HAP-1 (cell line): ENCODE results near the gene PITPNC1.
"Not testable (repeated sequence)": the region's sequence is repeated elsewhere in the genome, so short reads cannot be mapped to it uniquely, and the experiment has no call there.

Source experiments
- DNase-seq, 2 experiments: peaks; one replicate each; pipeline ENCODE4 v3.0.0-alpha.2; 2016 to 2020; ENCODE audit warnings: low spot score in 2 of 2
- H3K27me3 ChIP-seq: fragments of 250-450 bp; sonication (Bioruptor Pico); 2 replicates; pipeline ENCODE4 v1.5.1; 2020; ENCODE audit warnings: low read depth, mild to moderate bottlenecking, moderate library complexity
- H3K36me3 ChIP-seq: fragments of 250-450 bp; sonication (Bioruptor Pico); replicated peaks from 2 replicates; pipeline ENCODE4 v1.5.1; 2020; ENCODE audit warnings: mild to moderate bottlenecking
- H3K4me1 ChIP-seq: fragments of 250-450 bp; sonication (Bioruptor Pico); 2 replicates; pipeline ENCODE4 v1.5.1; 2020; ENCODE audit warnings: mild to moderate bottlenecking
- H3K4me3 ChIP-seq: fragments of 250-450 bp; sonication (Bioruptor Pico); 2 replicates; pipeline ENCODE4 v1.5.1; 2020; ENCODE audit warnings: mild to moderate bottlenecking, moderate library complexity
- H3K9me3 ChIP-seq: fragments of 250-450 bp; sonication (Bioruptor Pico); 2 replicates; pipeline ENCODE4 v1.5.1; 2020; ENCODE audit warnings: mild to moderate bottlenecking, moderate library complexity
- in situ Hi-C: fragments of 300-500 bp; cut with MboI; formaldehyde crosslinking; loops from 3 replicates; pipeline ENCODE4 v1.14.3; 2020; ENCODE audit warnings: low sequenced_read_pairs, inconsistent platforms, mixed read lengths

Gene PITPNC1

GRCh38 chr17:67417507-67417906 is 40.4 kb downstream of the PITPNC1 start:
- Histone ChIP-seq H3K36me3 (no peaks in the 10 kb centered on the region; the same call in 1 of the 2 replicates), H3K9me3 (no peaks in the 10 kb centered on the region; the same call in 1 of the 2 replicates), H3K4me3 (no peak overlapping the region), H3K27me3 (no peaks in the 10 kb centered on the region), H3K4me1 (peaks cover 7% of the 10 kb centered on the region)
- DNase-seq, result no peak
- in situ Hi-C loops, result no loop called here

- Histone ChIP-seq H3K36me3 (no peaks in the 10 kb centered on the region; the same call in 1 of the 2 replicates), H3K4me3 (no peak overlapping the region), H3K27me3 (no peaks in the 10 kb centered on the region), H3K4me1 (peaks cover 33% of the 10 kb centered on the region), H3K9me3 (no peaks in the 10 kb centered on the region; the same call in 1 of the 2 replicates)
- in situ Hi-C loops, result no loop called here
- DNase-seq, result no peak
Observed at GRCh38 chr17:67420994-67421393, 43.9 kb downstream of the PITPNC1 start.

- Histone ChIP-seq H3K9me3 (no peaks in the 10 kb centered on the region; the same call in 1 of the 2 replicates), H3K36me3 (no peaks in the 10 kb centered on the region; the same call in 1 of the 2 replicates), H3K27me3 (no peaks in the 10 kb centered on the region), H3K4me3 (no peak overlapping the region), H3K4me1 (peaks cover 33% of the 10 kb centered on the region)
- in situ Hi-C loops, result no loop called here
- DNase-seq, result no peak
Observed at GRCh38 chr17:67421869-67422273, 44.8 kb downstream of the PITPNC1 start.

- H3K4me3 ChIP-seq, H3K36me3 ChIP-seq, in situ Hi-C loops, H3K9me3 ChIP-seq, H3K27me3 ChIP-seq, DNase-seq: not testable (repeated sequence)
- H3K4me1 ChIP-seq, result peaks cover 33% of the 10 kb centered on the region
Observed at GRCh38 chr17:67422296-67422695, 45.2 kb downstream of the PITPNC1 start.

GRCh38 chr17:67422897-67423296 is 45.8 kb downstream of the PITPNC1 start:
- Histone ChIP-seq H3K9me3 (no peaks in the 10 kb centered on the region; the same call in 1 of the 2 replicates), H3K36me3 (no peaks in the 10 kb centered on the region), H3K4me1 (peaks cover 30% of the 10 kb centered on the region), H3K27me3 (no peaks in the 10 kb centered on the region), H3K4me3 (no peak overlapping the region)
- in situ Hi-C loops, result no loop called here
- DNase-seq, result no peak

GRCh38 chr17:67425571-67426160 is 48.6 kb downstream of the PITPNC1 start:
- in situ Hi-C loops, result no loop called here
- Histone ChIP-seq H3K27me3 (no peaks in the 10 kb centered on the region), H3K4me1 (peaks cover 26% of the 10 kb centered on the region), H3K9me3 (no peaks in the 10 kb centered on the region), H3K4me3 (no peak overlapping the region), H3K36me3 (no peaks in the 10 kb centered on the region)
- DNase-seq, result no peak

GRCh38 chr17:67427424-67427823 is 50.3 kb downstream of the PITPNC1 start:
- in situ Hi-C loops, result no loop called here
- no peak for DNase-seq
- Histone ChIP-seq H3K4me1 (peaks cover 30% of the 10 kb centered on the region), H3K27me3 (no peaks in the 10 kb centered on the region), H3K9me3 (no peaks in the 10 kb centered on the region), H3K4me3 (no peak overlapping the region), H3K36me3 (no peaks in the 10 kb centered on the region)

- DNase-seq, H3K36me3 ChIP-seq, H3K27me3 ChIP-seq, H3K4me3 ChIP-seq, H3K9me3 ChIP-seq, in situ Hi-C loops, H3K4me1 ChIP-seq: not testable (repeated sequence)
Observed at GRCh38 chr17:67430515-67430914, 53.4 kb downstream of the PITPNC1 start.

GRCh38 chr17:67431249-67432015 is 54.4 kb downstream of the PITPNC1 start:
- Histone ChIP-seq H3K27me3 (no peaks in the 10 kb centered on the region), H3K4me1 (peaks cover 4% of the 10 kb centered on the region), H3K9me3 (no peaks in the 10 kb centered on the region), H3K4me3 (no peak overlapping the region), H3K36me3 (no peaks in the 10 kb centered on the region)
- in situ Hi-C loops, result no loop called here
- DNase-seq, result no peak

GRCh38 chr17:67433248-67433924 is 56.3 kb downstream of the PITPNC1 start:
- DNase-seq, result no peak
- H3K9me3 ChIP-seq, result no peaks in the 10 kb centered on the region
- H3K27me3 ChIP-seq, result no peaks in the 10 kb centered on the region
- in situ Hi-C loops, result no loop called here
- no peaks in the 10 kb centered on the region for H3K36me3 ChIP-seq
- H3K4me3 ChIP-seq, result no peak overlapping the region
- peaks cover 4% of the 10 kb centered on the region for H3K4me1 ChIP-seq

- H3K36me3 ChIP-seq, result no peaks in the 10 kb centered on the region
- in situ Hi-C loops, result no loop called here
Observed at GRCh38 chr17:67434061-67434525, 57.0 kb downstream of the PITPNC1 start.

GRCh38 chr17:67435122-67435521 is 58.0 kb downstream of the PITPNC1 start:
- Histone ChIP-seq H3K27me3 (no peaks in the 10 kb centered on the region), H3K4me3 (no peak overlapping the region), H3K36me3 (no peaks in the 10 kb centered on the region), H3K4me1 (peaks cover 6% of the 10 kb centered on the region), H3K9me3 (no peaks in the 10 kb centered on the region)
- no peak for DNase-seq
- in situ Hi-C loops, result no loop called here

More at GRCh38 chr17:67434061-67434525, 57.0 kb downstream of the PITPNC1 start:
- Histone ChIP-seq H3K27me3 (no peaks in the 10 kb centered on the region), H3K4me1 (peaks cover 6% of the 10 kb centered on the region), H3K9me3 (no peaks in the 10 kb centered on the region), H3K4me3 (no peak overlapping the region)
- DNase-seq, result no peak

GRCh38 chr17:67435786-67436185 is 58.7 kb downstream of the PITPNC1 start:
- in situ Hi-C loops, result no loop called here
- Histone ChIP-seq H3K36me3 (no peaks in the 10 kb centered on the region), H3K9me3 (no peaks in the 10 kb centered on the region), H3K4me1 (peaks cover 7% of the 10 kb centered on the region), H3K4me3 (no peak overlapping the region), H3K27me3 (no peaks in the 10 kb centered on the region)
- DNase-seq, result no peak

- no peak overlapping the region for H3K4me3 ChIP-seq
- no peaks in the 10 kb centered on the region for H3K9me3 ChIP-seq
- in situ Hi-C loops, result no loop called here
- H3K27me3 ChIP-seq, result no peaks in the 10 kb centered on the region
- no peaks in the 10 kb centered on the region for H3K36me3 ChIP-seq
- H3K4me1 ChIP-seq, result peaks cover 10% of the 10 kb centered on the region
- peak in 1 of 2 experiments; percentile 34 for DNase-seq
Observed at GRCh38 chr17:67436233-67436632, 59.2 kb downstream of the PITPNC1 start.
